ENCODE data around the gene MICB.

The MICB gene

DNA sequence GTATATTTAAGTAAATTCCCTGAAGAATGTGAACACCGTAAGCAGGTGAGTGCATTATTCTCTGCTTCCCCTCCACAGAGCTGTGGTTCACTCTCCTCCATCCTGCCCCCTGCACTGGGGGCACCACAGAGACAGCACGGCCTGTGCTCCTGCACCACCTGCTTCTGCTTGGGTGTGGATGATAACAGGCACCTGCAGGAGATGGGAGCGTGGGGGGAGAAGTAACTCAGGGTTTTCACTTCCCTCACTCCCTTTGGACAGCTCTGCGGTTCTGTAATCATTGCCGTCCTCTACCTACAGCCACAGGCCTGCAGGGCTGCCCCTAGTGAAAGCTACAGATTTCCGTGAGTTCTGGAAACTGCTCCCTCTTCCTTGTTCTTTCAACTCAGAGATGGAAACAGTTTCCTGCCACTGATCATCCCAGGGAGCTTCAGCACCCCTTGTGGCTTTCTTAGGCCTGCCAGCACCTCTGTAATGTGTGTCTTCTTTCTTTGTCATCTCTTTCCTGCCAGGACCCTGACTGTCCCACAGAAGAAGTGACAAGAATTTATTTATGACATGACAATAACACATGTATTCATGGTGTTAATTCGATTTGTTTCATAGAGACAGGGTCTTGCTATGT is 21.3 kb upstream of the MICB start:
- TF ChIP-seq, protein P1, sequence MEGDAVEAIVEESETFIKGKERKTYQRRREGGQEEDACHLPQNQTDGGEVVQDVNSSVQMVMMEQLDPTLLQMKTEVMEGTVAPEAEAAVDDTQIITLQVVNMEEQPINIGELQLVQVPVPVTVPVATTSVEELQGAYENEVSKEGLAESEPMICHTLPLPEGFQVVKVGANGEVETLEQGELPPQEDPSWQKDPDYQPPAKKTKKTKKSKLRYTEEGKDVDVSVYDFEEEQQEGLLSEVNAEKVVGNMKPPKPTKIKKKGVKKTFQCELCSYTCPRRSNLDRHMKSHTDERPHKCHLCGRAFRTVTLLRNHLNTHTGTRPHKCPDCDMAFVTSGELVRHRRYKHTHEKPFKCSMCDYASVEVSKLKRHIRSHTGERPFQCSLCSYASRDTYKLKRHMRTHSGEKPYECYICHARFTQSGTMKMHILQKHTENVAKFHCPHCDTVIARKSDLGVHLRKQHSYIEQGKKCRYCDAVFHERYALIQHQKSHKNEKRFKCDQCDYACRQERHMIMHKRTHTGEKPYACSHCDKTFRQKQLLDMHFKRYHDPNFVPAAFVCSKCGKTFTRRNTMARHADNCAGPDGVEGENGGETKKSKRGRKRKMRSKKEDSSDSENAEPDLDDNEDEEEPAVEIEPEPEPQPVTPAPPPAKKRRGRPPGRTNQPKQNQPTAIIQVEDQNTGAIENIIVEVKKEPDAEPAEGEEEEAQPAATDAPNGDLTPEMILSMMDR (IDR thresholded peaks at IDR 0.05; ENCODE audit: low read depth, low read length): no peak

DNA sequence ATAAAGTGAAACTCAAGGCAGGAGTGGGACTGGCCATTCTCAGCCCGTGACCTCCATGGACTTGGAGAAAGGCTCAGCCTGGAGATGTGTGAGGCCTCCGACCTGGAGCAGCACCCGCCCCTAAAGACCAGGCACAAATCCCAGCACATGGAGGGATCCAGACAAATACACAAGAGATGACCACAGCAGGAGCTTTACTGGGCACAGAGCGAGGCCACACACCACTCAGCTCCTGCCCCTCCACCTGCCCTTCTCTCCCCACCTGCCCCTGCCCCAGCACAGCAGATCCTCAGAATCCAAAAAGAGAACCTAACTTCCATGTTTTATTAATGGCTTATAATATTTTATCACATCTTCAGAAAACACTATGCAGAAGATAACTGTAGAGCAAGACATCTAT is 20.4 kb upstream of the MICB start:
- no peak overlapping the region for H3K4me3 ChIP-seq (ENCODE audit: low read depth, low read length)
- TF ChIP-seq, protein P1 (IDR thresholded peaks at IDR 0.05; ENCODE audit: low read depth, low read length): no peak

More for the DNA sequence above, 21.3 kb upstream of the MICB start:
- no peak overlapping the region for H3K4me3 ChIP-seq (ENCODE audit: low read depth, low read length)

DNA sequence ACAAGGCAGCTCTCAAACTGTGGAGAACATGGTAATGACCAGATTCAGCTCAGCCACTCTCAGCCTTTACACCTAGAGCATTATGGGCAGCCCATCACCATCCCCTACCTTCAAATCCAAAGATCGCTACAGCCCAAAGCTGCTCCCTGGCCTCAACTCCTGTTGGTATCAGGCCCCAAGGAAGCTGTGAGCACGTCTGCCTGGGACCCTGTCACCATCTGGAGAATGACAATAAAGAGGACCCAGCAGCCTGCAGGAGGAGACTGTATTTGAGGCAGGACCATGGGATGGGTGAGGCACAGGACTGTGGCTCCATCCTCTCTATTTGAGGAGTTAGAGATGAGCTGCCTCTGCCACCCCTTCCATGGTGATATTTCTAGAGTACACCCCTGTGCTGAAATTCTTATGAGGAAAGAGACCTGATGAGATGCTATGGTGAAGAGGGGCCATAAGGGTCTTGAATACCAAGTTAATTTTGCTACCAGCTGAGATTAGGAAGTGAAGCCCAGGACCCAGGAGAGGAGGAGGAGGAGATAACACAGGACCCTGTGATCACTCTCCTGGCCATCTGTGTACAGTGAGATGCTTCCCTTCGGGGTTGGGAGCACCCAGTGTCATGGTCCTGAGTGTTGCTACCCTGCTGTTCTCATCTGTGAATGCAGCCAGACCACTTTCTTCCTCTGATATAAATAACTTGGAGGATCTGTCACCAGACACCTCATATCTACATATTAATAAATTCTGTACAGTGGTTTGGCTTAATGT is 19.6 kb upstream of the MICB start:
- H3K4me3 ChIP-seq (ENCODE audit: low read depth, low read length): no peak overlapping the region
- TF ChIP-seq, protein P1 (IDR thresholded peaks at IDR 0.05; ENCODE audit: low read depth, low read length): no peak

DNA sequence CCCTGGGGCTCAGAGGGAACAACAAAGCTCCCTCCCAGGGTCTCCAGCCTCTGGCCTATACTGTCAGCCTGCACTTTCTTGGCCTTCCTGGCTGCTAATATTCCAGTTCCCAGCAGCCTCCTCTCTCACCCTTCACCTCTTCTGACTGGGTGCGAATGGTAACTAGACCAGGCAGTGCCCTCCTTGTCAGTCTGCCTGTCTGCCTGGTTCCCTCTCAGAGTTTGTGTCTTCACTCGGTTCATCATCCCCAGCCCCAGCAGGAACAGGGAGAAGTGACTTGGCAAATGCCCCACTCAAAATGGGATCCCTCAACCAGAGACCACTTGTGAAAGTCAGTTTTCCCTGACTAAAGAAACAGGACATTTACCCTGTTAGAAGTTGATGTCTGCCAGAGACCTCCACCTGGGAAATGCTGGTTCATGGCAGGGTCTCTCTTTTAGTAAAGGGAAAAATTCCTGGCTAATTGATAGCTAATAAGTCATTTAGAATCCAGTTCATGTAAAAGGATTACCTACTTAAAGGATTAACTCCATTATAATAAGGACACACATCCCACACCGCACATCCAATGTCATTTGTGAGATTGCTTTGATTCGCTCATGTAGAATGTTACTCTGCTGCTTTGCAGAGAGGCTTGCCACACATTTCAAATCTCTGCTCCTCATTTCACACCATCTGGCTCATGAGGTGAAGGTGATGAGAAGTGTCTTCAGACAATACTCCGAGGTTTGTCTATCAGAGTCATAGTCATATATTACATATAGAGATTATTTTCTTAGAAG is 18.6 kb upstream of the MICB start:
- TF ChIP-seq, protein P1 (IDR thresholded peaks at IDR 0.05; ENCODE audit: low read depth, low read length): no peak
- H3K4me3 ChIP-seq (ENCODE audit: low read depth, low read length): no peak overlapping the region

DNA sequence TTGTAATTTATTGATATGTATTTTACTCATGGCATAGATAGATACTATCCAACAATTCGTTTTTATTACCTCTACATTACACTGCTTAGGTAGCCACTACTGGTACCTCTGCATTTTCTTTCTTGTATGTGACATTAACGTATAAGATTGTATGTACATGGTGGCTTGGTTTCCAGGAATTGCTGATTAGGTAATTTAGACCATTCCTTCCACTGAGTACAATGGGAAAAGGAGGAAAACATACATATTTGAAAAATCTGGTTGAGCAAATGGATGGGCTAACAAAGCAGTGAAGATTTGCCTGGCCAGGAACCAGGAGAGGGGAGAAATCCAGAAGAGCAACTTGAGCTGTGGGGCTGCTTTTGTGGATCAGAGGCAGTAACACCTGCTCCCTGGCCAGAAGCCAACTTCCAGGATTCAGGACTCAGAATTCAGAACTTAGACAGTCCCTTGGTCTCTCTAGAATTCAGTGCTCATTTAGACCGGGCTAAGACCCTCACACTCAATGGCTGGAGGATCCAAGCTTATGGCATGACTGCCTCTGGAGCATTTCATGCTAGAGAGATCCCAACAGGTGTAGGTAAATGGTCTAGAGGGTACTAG is 17.9 kb upstream of the MICB start:
- TF ChIP-seq, protein P1 (IDR thresholded peaks at IDR 0.05; ENCODE audit: low read depth, low read length): no peak
- no peak overlapping the region for H3K4me3 ChIP-seq (ENCODE audit: low read depth, low read length)

DNA sequence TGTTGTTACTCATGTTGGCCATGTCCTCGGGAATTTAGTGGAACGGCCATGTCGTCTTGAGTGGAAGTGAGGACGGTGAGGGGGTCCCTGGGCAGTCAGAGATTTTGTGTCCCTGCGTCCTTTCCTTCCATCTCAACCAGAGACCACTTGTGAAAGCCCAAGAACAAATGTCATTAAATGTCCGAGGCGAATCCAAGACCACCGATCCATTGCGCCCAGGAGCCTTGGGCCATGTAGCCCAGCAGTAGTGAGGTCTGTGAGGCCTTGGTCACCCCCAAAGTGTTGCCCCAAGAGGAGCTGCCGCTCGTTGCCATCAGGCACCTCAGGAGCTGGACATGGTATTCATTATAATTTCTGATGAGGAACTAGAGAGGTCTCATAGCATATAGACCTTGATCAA is 17.4 kb upstream of the MICB start:
- TF ChIP-seq, protein P1 (IDR thresholded peaks at IDR 0.05; ENCODE audit: low read depth, low read length): no peak
- no peak overlapping the region for H3K4me3 ChIP-seq (ENCODE audit: low read depth, low read length)

Measured in WI38 (cell line).